Occipital lobe (tissue), 2 donors: Measurements from ENCODE around the gene GMPPA. TPM values are rescaled to one million over a fixed set of nuclear protein-coding genes. Genes with fewer than 3 reads are reported as not detected.
A peak's percentile ranks its signal among the peaks of the same experiment; 100 is the strongest.

Experiments used
- DNase-seq: peaks from one replicate; lab custom pipeline; 2025; lab: John Stamatoyannopoulos, UW
- total RNA-seq: library from RNA; depleted of rRNA; stranded (reverse); fragments of >200 nt; gene quantifications from one replicate; pipeline ENCODE4 v1.2.3, GENCODE V29; 2014

GMPPA gene
- total RNA-seq, 1 donor from 2014 or later = 7.5 TPM

DNA sequence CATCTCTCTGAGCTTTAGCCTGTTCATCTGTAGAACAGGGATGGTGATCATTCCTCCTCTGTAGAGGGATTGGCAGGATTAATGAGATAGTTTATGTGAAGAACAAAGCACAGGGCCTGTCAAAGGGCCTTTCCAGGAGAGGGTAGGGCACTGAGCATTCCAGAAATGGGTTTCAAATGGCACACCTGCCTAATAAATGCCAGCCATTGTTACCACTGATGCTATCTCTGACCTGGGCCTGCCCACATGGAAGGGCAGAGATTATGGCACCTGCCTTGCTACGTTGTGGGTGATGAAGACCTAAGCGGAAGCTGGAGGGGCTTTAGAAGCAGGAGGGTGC lies 31.0 kb upstream of the GMPPA start:
- no peak for DNase-seq

GRCh38 chr2:219468410-219469185 lies 30.1 kb upstream of the GMPPA start:
- no peak for DNase-seq

- DNase-seq = no peak
Measured at GRCh38 chr2:219469186-219469724, 29.4 kb upstream of the GMPPA start.

DNA sequence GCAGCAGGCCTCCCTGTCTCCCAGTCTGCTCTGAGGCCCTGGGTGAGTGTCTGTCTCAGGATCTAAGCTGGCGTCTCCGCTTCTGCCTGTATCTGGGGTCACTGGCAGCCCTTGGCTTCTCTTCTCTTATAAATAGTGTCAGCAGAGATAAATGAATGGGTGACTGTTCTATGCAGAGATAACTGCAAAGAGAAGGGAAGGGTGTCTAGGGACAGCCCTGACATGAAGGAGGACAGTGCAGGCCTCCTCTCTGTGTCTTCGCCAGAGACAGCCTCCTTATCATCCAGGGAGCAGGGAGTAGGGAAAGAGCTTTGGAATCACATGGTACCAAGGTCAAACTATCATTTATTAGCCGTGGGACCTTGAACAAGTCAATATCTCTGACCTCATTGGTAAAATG lies 28.3 kb upstream of the GMPPA start:
- no peak for DNase-seq

GRCh38 chr2:219471476-219472371 lies 27.0 kb upstream of the GMPPA start:
- DNase-seq = no peak

DNA sequence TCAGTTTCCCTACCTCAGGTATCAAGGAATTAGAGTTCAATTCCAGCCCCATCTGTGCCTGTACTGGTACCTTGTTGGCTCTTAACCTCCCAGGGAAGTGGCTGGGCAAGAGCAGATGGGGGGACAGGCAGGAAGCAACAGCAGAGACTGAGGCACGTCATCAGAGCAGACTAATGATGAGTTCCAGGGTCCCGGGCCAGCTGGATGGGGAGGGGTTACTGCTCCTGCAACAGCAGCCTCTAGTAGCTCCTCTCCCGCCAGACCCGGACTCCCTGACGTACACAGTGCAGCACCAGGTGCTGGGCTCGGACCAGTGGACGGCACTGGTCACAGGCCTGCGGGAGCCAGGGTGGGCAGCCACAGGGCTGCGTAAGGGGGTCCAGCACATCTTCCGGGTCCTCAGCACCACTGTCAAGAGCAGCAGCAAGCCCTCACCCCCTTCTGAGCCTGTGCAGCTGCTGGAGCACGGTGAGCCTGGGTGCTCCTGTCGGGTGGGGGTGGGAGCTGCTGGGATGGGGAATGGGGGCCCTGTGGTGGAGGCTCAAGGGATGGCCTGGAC lies 26.0 kb upstream of the GMPPA start:
- no peak for DNase-seq

DNA sequence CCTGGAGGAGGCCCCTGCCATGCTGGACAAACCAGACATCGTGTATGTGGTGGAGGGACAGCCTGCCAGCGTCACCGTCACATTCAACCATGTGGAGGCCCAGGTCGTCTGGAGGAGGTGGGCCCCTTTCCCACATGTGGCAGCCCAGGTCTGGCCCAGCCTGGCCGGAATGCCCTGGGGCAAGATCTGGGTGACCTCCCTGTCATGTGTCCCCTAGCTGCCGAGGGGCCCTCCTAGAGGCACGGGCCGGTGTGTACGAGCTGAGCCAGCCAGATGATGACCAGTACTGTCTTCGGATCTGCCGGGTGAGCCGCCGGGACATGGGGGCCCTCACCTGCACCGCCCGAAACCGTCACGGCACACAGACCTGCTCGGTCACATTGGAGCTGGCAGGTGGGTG lies 25.2 kb upstream of the GMPPA start:
- no peak for DNase-seq

DNA sequence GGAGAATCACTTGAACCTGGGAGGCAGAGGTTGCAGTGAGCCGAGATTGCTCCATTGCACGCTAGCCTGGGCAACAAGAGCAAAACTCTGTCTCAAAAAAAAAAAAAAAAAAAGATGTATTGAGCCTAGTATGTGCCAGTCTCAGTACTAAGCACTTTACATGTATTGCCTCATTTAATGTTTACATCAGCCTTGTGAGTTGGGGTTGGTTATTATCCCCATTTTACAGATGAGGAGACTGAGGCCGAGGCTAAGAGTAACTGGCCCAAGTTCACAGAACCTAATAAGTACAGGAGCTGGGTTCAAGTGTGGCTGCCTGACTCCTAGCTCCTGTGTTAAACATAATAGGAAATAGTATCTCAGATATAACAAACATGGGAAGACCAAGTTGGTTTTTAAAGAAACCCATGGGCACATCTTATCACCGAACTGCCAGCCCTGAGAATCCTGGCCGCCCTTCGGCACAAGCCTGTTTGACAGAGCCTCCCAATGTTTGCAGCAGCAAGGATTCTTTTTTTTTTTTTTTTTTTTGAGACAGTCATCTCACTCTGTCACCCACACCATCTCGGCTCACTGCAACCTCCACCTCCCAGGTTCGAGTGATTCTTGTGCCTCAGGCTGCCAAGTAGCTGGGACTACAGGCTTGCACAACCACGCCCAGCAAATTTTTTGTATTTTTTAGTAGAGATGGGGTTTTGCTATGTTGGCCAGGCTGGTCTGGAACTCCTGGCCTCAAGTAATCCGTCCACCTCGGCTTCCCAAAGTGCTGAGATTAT lies 24.2 kb upstream of the GMPPA start:
- DNase-seq = no peak

DNA sequence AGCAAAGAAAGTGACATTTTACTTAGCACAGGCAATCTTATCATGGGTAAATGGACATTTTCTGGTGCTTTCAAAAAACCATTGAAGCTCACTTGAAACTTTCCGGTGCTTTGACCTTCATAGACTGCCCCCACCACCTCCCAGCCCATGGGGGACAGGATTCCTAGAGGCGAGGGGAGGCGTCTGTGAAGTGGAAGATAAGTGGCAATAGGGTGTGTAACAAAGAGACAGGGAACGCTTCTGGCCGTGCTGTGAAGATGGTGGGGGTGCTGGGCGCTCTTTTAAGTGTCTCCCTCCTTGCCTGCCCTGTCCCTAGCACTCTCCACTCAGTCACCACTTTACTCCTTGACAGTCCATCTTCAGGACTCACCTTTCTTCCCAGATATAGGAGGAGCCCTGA lies 23.4 kb upstream of the GMPPA start:
- DNase-seq = no peak

GRCh38 chr2:219475697-219476651 lies 22.7 kb upstream of the GMPPA start:
- peak; percentile 23 for DNase-seq

GRCh38 chr2:219476652-219477151 lies 22.0 kb upstream of the GMPPA start:
- DNase-seq = no peak

- no peak for DNase-seq
Measured at GRCh38 chr2:219477179-219477578, 21.5 kb upstream of the GMPPA start.

DNA sequence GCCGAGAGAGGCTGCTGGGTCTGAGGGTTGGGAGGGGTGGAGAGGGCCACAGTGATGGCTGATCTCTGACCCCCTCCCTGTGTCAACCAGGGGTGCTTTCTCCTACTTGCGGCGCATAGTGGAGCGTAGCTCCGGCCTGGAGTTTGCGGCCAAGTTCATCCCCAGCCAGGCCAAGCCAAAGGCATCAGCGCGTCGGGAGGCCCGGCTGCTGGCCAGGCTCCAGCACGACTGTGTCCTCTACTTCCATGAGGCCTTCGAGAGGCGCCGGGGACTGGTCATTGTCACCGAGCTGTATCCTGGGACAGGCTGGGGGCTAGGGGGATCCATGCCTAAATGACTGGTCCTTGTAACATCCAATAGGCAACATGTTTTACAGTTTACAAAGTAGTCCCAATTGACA lies 20.9 kb upstream of the GMPPA start:
- no peak for DNase-seq

- DNase-seq = no peak
Measured at GRCh38 chr2:219478916-219479315, 19.8 kb upstream of the GMPPA start.

DNA sequence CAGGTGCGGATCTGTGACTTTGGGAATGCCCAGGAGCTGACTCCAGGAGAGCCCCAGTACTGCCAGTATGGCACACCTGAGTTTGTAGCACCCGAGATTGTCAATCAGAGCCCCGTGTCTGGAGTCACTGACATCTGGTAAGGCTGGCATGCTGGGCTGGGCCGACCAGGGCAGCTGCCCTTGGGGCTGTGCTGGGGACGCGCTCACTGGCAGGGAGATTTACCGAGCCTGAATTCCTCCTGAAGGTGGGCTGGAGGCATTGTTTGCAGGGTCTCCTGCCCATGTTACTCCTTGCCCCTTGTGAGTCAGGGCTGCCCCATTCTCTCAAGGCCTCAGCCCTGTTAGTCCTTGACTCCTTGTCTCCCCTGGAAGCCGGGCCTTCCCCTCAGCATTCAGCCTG lies 18.7 kb upstream of the GMPPA start:
- DNase-seq = no peak

DNA sequence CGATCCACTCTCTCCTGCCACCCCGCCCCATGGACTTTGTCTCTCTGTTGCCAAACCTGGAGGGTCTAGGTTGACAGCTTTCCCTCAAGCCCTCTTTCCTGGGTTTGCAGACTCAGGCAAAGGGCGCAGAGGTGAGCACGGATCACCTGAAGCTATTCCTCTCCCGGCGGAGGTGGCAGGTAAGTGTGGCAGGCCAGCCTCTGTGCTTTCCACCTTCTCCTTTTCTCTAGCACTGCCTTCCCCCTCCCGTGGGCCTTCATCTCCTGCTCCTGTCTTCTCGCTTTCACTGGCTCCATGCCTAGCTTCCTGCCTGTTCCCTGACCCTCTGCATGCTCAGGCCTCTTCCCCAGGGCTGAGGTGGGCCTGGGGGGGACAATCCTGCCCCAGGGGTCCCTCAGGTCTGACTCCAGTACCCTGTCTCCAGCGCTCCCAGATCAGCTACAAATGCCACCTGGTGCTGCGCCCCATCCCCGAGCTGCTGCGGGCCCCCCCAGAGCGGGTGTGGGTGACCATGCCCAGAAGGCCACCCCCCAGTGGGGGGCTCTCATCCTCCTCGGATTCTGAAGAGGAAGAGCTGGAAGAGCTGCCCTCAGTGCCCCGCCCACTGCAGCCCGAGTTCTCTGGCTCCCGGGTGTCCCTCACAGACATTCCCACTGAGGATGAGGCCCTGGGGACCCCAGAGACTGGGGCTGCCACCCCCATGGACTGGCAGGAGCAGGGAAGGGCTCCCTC lies 15.9 kb upstream of the GMPPA start:
- DNase-seq = no peak

- DNase-seq = no peak
Measured at GRCh38 chr2:219483451-219484342, 15.0 kb upstream of the GMPPA start.
